Type B pancreatic cell (in vitro differentiated cells): Measurements from ENCODE around the gene SGMS1. TPM values are rescaled to one million over a fixed set of nuclear protein-coding genes. Genes with fewer than 3 reads are reported as not detected.

Source experiments
- DNase-seq: peaks from one replicate; pipeline ENCODE4 v3.0.0; 2021; ENCODE audit warnings: mixed read lengths; ENCODE audit not compliant: unreplicated experiment; ENCODE audit errors: extremely low spot score
- H3K27ac Mint-ChIP-seq: 2 replicates; pipeline ENCODE4 v1.8.0; 2021; ENCODE audit warnings: mild to moderate bottlenecking, mixed read lengths
- H3K27me3 Mint-ChIP-seq: 2 replicates; pipeline ENCODE4 v1.8.0; 2021; ENCODE audit warnings: mixed read lengths
- H3K36me3 Mint-ChIP-seq: 2 replicates; pipeline ENCODE4 v1.8.0; 2021; ENCODE audit warnings: mixed read lengths
- H3K4me1 Mint-ChIP-seq: one replicate; pipeline ENCODE4 v1.8.0; 2021; ENCODE audit warnings: mixed read lengths; ENCODE audit not compliant: unreplicated experiment
- H3K4me3 Mint-ChIP-seq: 2 replicates; pipeline ENCODE4 v1.8.0; 2021; ENCODE audit warnings: mild to moderate bottlenecking, mixed read lengths
- H3K9me3 Mint-ChIP-seq: 2 replicates; pipeline ENCODE4 v1.8.0; 2021; ENCODE audit warnings: mixed read lengths
- CTCF ChIP-seq: fragments of 200-600 bp; sonication (generic); conservative IDR thresholded peaks from 2 replicates; pipeline ENCODE4 v1.5.0; 2021; ENCODE audit warnings: antibody characterized with exemption, mild to moderate bottlenecking
- total RNA-seq: library from RNA; stranded (reverse); gene quantifications from 2 replicates; pipeline ENCODE4 v1.2.1, GENCODE V29; 2021; ENCODE audit warnings: low replicate concordance

The SGMS1 gene
- total RNA-seq, 1 donor from 2014 or later, result 15.1 TPM

- Mint-ChIP-seq H3K4me1 (peaks cover 7% of the 10 kb centered on the region), H3K4me3 (no peak overlapping the region), H3K27me3 (no peaks in the 10 kb centered on the region), H3K9me3 (no peaks in the 10 kb centered on the region), H3K36me3 (peaks cover 4% of the 10 kb centered on the region), H3K27ac (no peak overlapping the region)
- no peak for TF ChIP-seq CTCF
- no peak for DNase-seq
Observed at GRCh38 chr10:50565301-50566083, 58.3 kb downstream of the SGMS1 start.

DNA sequence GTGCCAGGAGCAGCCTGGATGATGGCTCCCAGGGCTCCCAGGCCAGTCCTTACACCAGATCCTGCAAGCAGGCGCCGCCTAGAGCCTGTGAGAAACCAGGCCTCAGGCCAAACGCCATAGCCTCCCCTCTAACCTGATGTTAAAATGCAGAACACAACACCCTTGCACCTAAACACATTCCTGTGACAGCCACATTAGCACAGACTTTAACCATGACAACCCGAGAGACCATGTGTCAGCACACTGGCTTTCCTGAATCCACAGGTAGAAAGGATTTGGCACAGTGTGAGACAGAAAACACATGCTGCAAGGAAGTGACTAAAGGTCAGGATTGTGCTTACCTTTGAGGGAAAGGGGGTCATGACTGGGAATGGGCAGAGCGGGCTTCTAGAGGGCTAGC, 59.9 kb downstream of the SGMS1 start:
- peak overlapping the region; percentile 8 for H3K27ac Mint-ChIP-seq
- H3K27me3 Mint-ChIP-seq, result no peaks in the 10 kb centered on the region
- H3K4me3 Mint-ChIP-seq, result no peak overlapping the region
- TF ChIP-seq CTCF, result no peak
- peaks cover 11% of the 10 kb centered on the region for H3K4me1 Mint-ChIP-seq
- H3K36me3 Mint-ChIP-seq, result peaks cover 4% of the 10 kb centered on the region
- no peak for DNase-seq
- no peaks in the 10 kb centered on the region for H3K9me3 Mint-ChIP-seq

GRCh38 chr10:50561816-50562215, 61.9 kb downstream of the SGMS1 start:
- TF ChIP-seq CTCF, result peak; percentile 53
- DNase-seq, result no peak
- H3K9me3 Mint-ChIP-seq, result no peaks in the 10 kb centered on the region
- H3K4me3 Mint-ChIP-seq, result no peak overlapping the region
- no peaks in the 10 kb centered on the region for H3K27me3 Mint-ChIP-seq
- peaks cover 11% of the 10 kb centered on the region for H3K4me1 Mint-ChIP-seq
- H3K27ac Mint-ChIP-seq, result no peak overlapping the region
- peaks cover 4% of the 10 kb centered on the region for H3K36me3 Mint-ChIP-seq

DNA sequence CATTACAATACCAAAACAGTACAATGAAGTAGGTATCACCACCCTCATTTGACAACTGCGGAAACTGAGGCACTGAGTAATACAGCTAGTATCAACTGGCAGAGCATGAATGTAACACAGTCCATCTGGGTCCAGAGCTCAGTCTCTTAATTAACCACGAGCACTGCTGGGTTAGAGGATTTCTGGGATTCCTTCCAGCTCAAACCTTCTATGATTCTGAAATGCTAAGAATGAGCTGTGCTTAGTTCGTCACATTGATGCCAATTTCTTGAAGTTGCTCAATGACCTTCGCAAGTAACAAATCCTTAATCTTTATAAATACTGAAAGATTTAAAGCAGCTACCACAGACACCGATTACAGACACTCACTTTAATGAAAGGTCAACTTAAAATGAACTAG, 62.5 kb downstream of the SGMS1 start:
- Mint-ChIP-seq H3K36me3 (peaks cover 4% of the 10 kb centered on the region), H3K27me3 (no peaks in the 10 kb centered on the region), H3K9me3 (no peaks in the 10 kb centered on the region), H3K4me1 (peaks cover 13% of the 10 kb centered on the region), H3K4me3 (no peak overlapping the region), H3K27ac (no peak overlapping the region)
- no peak for TF ChIP-seq CTCF
- no peak for DNase-seq

DNA sequence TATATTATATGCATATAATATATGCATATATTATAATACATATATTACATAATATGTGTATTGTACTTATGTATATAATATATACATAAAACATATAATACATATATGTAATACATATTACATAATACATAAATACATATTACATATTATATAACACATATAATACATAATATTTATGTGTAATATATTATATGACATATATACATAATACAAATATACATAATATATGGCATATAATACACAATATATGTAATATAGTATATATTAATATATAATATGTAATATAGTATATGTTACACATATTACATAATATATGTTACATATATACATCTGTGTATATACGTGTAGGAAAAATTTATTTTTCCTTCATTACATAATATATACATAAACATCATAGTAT, 63.4 kb downstream of the SGMS1 start:
- H3K9me3 Mint-ChIP-seq, result no peaks in the 10 kb centered on the region
- H3K27me3 Mint-ChIP-seq, result no peaks in the 10 kb centered on the region
- TF ChIP-seq CTCF, result no peak
- H3K4me3 Mint-ChIP-seq, result no peak overlapping the region
- H3K36me3 Mint-ChIP-seq, result peaks cover 4% of the 10 kb centered on the region
- no peak overlapping the region for H3K27ac Mint-ChIP-seq
- no peak for DNase-seq
- peaks cover 19% of the 10 kb centered on the region for H3K4me1 Mint-ChIP-seq
